GM20431 (cell line): ENCODE data around the gene SMTNL1.

Experiments
- in situ Hi-C: fragments of 300-500 bp; cut with MseI, MboI; formaldehyde crosslinking; loops from one replicate; pipeline ENCODE4 v1.15.0; 2020; ENCODE audit warnings: low sequenced_read_pairs; ENCODE audit not compliant: unreplicated experiment

SMTNL1 gene

DNA sequence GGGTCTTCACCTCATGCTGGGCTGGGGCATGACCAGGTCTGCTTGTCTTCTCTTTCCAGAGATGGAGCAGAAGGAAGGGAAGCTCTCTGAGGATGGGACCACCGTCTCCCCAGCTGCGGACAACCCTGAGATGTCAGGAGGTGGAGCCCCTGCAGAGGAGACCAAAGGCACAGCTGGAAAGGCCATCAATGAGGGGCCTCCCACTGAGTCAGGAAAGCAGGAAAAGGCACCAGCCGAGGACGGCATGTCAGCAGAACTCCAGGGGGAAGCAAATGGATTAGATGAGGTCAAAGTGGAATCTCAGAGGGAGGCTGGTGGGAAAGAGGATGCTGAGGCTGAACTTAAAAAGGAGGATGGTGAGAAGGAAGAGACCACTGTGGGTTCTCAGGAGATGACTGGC is 5.2 kb downstream of the SMTNL1 start:
- in situ Hi-C loops, result no loop called here

- in situ Hi-C loops, result no loop called here
These were observed 6.2 kb downstream of the SMTNL1 start for GRCh38 chr11:57543593-57543992.

DNA sequence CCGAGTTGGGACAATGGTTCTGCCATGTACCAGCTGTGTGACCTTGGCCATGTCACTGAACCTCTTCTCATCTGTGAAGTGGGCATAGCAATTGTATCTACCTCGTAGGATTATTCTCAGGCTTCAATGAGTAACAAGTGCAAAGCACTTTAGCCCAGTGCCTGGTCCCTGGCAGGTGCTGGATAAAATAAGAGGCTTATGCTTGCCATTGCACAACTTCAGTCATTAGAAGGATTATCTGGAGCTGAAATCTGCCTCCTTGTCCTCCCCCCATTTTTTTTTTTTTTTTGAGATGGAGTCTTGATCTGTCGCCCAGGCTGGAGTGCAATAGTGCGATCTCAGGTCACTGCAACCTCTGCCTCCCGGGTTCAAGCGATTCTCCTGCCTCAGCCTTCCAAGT is 7.2 kb downstream of the SMTNL1 start:
- in situ Hi-C loops, result no loop called here

DNA sequence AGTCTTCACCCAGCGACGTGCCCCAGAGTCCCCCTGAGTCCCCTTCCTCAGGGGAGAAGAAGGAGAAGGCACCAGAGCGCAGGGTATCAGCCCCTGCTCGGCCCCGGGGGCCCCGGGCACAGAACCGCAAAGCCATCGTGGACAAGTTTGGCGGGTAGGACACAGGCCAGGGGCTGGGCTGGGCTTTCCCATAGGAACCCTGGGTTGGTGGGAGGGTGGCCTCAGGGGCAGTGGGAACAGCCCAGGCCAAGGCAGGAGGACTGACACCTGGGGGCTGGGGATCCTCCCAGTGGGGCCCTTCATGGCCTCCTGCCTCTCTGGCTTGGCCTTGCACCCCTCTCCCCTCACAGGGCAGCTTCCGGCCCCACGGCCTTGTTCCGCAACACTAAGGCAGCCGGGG is 8.5 kb downstream of the SMTNL1 start:
- in situ Hi-C loops, result no loop called here

GRCh38 chr11:57546451-57546850 is 9.1 kb downstream of the SMTNL1 start:
- in situ Hi-C loops, result no loop called here

DNA sequence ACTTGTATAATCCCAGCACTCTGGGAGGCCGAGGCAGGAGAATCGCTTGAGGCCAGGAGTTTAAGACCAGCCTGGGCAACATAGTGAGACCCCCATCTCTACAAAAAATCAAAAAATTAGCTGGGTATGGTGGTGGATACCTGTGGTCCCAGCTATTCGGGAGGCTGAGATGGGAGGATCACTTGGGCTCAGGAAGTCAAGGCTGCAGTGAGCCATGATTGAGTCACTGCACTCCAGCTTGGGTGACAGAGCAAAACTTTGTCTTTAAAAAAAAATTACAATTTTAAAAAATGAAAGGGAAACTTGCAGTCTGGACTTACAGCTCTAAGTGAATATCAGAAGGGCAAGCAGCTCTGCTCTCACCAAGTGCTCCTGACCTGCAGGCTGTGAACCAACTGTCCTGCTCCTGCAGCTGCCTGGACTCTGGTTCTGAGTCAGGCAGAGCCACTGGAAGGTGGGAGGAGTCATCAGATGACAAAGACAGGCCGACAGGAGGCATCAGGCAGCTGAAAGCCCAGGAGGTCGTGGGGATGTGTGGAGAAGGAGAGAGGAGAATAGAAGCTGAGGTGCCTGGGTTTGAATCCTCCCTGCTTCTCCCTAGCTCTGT is 9.6 kb downstream of the SMTNL1 start:
- in situ Hi-C loops, result no loop called here

- in situ Hi-C loops, result no loop called here
These were observed 10.5 kb downstream of the SMTNL1 start for GRCh38 chr11:57547854-57548377.

DNA sequence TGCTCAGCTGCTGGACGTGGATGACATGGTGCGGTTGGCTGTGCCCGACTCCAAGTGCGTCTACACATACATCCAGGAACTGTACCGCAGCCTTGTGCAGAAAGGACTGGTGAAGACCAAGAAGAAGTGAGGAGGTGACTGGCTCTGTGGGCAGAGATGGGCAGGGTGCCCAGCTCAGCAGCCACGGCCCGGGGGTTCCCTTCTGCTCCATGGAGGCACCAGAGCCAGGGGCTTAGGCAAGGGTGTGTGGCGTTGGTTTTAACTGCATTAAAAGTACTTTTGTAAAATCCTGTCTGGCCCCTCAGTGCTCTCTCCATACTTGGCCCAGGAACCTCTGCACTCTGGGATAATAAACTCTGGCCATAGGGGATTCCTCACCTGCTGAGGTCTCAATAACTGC is 12.6 kb downstream of the SMTNL1 start:
- in situ Hi-C loops, result loop anchor here (10.0 kb wide), 1 partner anchor 95 kb away; the partner anchor contains the start of gene YPEL4

- in situ Hi-C loops, result loop anchor here (10.0 kb wide), 1 partner anchor 93 kb away; the partner anchor contains the start of gene YPEL4
These were observed 14.5 kb downstream of the SMTNL1 start for GRCh38 chr11:57551941-57552340.

DNA sequence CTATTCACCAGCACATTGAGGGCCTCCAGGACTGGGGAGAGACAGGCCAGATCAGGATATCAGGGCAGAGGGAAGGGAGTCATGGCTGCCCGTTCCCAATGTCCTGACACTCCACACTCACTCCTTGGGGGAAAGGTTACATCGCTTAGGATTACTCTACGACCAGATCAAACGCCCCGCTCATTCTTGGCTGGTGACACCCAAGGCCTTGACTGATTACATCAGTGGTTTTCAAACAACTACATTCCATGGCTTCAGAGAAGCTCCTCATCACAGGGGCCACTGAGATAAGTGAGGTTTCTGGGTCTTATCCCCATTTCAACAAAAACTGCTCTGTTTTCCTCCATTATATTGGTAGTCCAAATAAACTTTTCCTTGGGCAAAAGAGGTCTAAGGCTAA is 15.1 kb downstream of the SMTNL1 start:
- in situ Hi-C loops, result loop anchor here (10.0 kb wide), 1 partner anchor 92 kb away; the partner anchor contains the start of gene YPEL4

DNA sequence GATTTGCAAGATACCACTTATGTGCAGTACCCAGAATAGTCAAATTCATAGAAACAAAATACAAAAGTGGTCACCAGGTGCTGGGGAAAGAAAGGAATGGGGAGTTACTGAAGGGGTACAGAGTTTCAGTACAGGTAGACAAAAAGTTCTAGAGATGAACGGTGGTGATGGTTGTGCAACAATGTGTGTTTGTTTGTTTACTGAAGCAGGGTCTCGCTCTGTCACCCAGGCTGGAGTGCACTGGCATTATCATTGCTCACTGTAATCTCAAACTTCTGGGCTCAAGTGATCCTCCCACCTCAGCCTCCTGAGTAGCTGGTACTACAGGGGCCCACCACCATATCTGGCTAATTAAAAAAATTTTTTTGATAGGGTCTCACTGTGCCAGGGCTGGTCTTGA is 18.0 kb downstream of the SMTNL1 start:
- in situ Hi-C loops, result loop anchor here (10.0 kb wide), 1 partner anchor 89 kb away; the partner anchor contains the start of gene YPEL4

DNA sequence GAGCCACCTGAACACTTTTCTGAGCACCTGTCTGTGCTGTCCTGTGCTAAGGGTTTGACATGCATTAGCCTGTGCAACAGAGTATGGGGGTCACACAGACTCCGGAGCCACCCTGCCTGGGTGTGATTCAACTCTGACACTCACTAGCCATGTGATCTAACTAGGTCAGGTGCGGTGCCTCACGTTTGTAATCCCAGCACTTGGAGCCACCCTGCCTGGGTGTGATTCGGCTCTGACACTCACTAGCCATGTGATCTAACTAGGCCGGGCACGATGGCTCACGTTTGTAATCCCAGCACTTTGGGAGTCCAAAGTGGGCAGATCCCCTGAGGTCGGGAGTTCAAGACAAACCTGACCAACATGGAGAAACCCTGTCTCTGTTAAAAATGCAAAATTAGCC is 18.6 kb downstream of the SMTNL1 start:
- in situ Hi-C loops, result loop anchor here (10.0 kb wide), 1 partner anchor 89 kb away; the partner anchor contains the start of gene YPEL4

- in situ Hi-C loops, result no loop called here
These were observed 22.8 kb downstream of the SMTNL1 start for GRCh38 chr11:57560146-57560545.

- in situ Hi-C loops, result no loop called here
These were observed 25.2 kb downstream of the SMTNL1 start for GRCh38 chr11:57562596-57562995.

- in situ Hi-C loops, result no loop called here
These were observed 28.9 kb downstream of the SMTNL1 start for GRCh38 chr11:57566005-57566904.

- in situ Hi-C loops, result no loop called here
These were observed 29.6 kb downstream of the SMTNL1 start for GRCh38 chr11:57566905-57567514.

DNA sequence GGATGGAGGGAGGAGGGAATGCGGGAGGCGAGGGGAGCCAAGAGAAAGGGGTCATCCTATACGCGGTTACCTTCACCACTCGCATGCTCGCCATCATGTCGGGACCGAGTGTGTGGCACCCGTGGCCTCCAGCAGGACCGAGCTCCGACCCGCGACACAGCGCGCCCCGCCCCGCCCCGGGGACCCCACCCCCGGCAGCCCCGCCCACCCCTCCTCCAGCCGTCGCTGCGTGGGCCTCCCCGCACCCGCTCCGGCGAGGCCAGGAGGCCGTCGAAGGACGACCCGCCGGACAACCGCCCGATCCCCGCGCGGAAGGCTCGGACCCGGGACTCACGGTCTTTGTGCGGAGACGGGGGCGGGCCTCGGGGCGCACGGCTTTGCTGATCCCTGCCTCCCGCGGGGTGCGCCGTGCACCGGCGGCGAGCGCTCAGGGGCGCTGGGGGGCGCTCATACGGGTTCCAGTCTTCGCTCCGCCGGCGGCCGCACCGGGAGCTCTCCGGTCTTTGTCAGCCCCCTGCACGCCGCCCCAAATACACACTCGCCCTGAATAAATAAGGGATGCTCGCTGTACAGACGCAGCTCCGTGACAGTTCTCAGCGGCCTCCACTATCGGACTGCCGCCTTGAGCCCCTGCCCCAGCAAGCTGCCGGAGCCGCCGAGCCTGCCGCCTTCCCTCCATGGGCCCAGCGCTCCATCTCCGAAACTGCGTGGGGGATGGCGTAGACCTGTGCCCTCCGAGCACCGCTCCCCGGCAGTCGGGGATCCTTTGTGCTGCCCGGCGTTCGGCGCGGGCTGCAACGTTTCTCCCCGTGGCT is 30.3 kb downstream of the SMTNL1 start, which contains the start of gene UBE2L6:
Gene UBE2L6, minus strand, starts transcription at position 158 of the 815 bp plus-strand sequence. Its CDS starts 61 bp downstream, at position 97.
- in situ Hi-C loops, result no loop called here

DNA sequence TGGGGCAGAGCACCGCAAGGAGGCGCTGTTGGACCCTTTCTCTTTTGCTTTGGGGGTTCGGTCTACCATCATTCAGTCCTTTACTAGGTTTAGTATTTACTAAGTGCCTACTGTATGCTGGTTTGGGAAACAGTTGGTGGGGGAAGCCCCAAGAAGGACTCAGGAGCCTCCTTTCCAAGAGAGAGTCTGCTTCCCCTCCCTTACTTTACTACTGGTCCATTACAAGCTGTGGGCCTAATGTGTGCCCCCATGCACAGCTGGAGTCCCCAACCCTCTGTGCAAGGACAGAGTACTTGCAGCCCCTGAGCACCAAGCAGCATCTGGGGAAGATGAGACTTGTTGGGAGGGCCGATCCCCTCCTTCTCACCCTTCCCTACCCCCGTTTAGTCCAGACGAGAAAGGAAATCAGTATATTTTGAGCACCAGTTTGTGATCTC is 31.0 kb downstream of the SMTNL1 start:
- in situ Hi-C loops, result no loop called here

- in situ Hi-C loops, result loop anchor here (10.0 kb wide), 1 partner anchor 63 kb away; no protein-coding TSS in a partner anchor
These were observed 34.2 kb downstream of the SMTNL1 start for GRCh38 chr11:57571606-57572005.
